HG03103 (cell line): ENCODE data around the gene IL16.
"Not testable (repeated sequence)": the region's sequence is repeated elsewhere in the genome, so short reads cannot be mapped to it uniquely, and the experiment has no call there.

Experiments used
- ATAC-seq: cut with Tn5 transposase; IDR thresholded peaks from one replicate; pipeline ENCODE4 v1.9.1; 2021; ENCODE audit warnings: low read depth; ENCODE audit not compliant: unreplicated experiment

Gene IL16

GRCh38 chr15:81330366-81331090 lies 133.8 kb downstream of the IL16 start:
- ATAC-seq: no peak

DNA sequence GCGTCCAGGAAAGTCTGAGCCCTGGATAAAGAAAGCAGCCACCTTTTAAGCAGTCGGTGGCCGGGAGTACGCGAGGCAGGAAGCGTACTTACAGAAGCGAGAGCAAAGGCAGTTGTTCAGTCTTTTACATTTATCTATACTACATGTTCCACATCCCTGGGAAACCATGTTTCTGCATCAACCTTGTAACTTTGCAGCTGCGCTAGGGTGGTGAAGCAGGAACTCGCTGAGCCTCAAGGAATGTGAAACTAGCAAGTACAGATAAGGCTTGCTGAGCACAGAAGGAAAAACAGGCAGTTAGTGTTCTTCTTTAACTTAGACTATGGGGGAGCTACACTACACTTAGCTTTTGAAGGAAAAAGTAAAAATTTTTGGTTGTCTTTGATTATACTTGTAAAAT lies 134.5 kb downstream of the IL16 start:
- not testable (repeated sequence) for ATAC-seq

DNA sequence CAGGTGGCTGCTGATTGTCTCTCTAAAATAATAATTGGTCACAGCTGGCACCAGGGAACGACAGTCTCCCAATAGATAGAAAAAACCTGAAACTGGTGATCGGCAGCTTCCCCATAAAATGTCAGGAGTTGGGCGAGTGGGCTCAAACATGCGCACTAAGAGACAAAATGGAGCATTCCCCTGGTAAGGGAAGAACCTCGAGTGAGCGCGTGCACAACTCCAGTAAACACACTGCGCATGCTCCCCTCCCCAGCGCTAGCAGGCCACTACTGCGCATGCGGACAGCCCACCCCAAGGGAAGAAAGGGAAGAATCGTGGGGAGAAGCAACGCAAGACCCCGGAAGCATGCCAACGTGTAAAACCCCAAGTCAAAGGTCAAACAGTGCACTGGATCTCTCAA lies 134.9 kb downstream of the IL16 start:
- no peak for ATAC-seq

DNA sequence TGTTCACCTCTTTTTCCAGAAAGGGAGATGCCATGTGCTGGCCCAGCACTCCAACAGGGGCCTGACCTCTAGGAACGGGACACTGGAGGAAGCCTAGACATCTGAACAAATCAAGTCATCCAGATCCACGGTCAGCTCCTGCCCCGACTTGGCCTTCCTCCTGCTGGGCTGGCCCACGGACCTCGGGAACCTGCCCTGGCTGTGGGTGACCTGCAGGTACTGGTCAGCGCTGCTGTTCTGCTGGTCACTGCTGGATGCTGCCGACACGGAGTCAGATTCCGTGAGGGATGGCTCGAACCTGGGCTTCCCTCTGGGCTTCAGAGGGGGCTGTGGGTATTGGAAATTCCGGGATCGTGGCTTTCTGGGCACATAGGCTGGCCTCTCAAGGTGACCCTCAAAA lies 135.6 kb downstream of the IL16 start:
- no peak for ATAC-seq

DNA sequence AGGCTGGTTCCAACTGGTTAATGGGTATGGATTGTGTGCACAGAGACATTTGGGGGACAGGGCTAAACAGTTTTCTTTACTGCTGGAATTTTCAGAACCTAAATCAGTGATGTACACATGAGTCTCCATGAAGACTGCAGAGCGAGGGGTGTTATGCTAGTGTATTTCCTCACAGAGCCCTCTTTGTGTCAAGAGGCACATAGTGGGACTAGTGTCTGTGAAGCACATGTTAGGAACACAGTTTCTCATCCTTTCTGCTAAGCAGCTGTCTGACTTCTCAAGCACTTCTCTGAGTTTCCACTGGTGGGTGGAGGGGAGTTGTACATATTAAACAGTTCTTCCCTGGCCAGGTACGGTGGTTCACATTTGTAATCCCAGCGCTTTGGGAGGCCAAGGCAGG lies 136.7 kb downstream of the IL16 start:
- no peak for ATAC-seq

DNA sequence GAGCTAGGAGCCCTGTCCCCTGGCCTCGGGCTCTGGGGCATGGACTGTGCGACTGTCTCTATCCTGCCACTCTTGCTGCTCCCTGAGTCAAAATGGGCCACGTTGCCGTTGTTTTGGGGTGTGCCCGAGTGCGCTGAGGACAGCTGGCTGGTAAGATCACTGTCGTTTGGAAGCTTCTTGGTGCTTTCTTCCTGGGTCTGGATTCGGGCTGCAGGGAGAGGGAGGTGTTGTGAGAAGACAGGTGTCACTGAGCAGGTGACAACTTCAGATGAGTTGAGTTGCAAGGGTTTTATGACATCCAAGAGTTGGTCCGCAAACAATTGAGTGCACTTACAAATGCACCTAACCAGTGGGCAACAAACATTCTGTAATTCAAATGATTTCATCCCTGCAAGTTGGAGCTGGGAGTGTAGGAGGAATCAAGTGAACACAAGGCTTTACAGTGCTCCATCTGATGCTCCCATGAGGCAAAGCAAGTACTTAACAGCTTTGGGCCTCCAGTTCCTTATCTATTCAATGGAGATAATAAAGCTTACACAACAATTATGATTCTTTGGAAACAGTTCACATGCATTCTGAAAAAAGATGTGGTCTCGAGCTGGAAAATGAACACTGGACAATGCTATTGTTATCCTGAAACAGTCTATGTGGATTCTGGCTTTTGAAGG lies 138.2 kb downstream of the IL16 start:
- ATAC-seq: no peak

GRCh38 chr15:81335631-81336030 lies 139.0 kb downstream of the IL16 start:
- ATAC-seq: no peak

DNA sequence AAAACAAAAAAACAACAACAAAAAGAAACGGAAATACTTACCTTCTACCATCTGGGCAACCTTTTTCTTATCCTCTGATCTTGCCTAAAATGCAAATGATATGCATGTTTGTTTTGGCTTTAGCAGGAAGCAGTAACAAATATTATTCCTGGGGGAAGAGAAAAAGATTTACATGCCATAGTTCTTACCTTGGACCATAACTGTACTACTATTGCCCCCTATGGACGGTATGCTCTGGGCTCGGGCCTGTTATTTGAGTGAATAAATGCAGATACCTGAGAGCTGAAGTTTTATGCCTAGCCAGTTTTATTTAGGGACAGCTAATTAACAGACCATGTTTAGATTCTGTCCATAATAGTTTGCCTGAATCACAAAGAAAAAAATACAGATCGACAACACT lies 139.9 kb downstream of the IL16 start:
- ATAC-seq: peak; percentile 58

GRCh38 chr15:81337241-81337640 lies 140.6 kb downstream of the IL16 start:
- ATAC-seq: no peak

DNA sequence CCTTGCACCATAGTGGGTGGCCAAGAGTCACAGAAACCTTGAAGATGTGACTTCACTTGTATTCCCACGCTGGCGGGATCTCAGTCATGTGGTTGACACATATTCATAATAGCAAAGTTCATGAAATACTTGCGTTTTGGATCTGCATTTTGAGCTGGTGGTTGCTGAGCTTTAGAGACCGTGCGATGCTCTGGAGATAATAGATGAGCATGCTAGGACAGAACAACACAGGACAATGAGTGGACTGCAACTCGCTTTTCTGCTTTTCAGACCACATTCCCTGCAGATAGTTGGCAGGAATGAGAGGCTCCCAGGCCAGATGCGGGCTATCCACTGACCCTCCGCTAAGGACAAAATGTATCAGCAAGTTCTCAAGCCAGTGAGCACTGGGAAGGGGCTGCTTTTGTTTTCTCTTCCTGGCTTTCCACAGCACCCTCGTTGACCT lies 141.1 kb downstream of the IL16 start:
- no peak for ATAC-seq

DNA sequence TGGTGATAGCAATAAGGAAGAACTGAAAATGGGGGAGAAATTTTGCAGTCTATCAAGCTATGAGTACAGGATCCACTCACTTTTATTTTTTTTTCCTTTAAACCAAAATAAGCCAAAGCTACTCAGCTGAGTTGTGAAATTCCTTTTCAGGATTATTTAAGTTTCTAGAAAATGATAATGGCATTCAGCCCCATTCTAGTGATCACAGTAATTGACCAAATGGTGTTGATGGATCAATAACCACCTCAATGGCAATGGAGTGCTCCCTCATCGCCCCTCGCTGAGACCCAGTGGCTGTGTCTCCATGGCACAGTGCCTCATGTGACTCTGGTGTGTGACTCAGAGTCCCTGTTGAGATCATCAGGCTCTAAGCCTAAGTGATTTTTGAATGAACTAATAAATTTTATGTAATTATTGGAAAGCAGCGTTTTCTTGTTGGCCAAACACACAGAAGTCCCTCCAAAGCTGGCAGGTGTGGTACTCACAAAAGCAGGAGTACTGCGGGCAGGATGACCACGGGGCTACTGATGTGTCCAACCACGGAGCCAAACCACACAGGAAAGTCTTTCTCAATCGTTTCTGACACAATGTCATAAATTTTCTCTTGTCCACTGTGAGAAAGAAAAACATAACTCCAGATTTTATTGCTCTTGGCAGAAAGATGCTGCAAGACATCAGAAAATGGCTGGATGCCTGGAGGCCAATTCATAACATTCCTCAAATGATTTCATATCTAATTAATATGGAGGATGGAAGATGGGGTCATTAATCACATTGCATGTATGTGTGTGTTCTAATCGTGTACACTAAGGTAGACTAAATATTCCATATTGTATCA lies 141.7 kb downstream of the IL16 start:
- ATAC-seq: no peak

- no peak for ATAC-seq
Measured at GRCh38 chr15:81339321-81339720, 142.6 kb downstream of the IL16 start.

DNA sequence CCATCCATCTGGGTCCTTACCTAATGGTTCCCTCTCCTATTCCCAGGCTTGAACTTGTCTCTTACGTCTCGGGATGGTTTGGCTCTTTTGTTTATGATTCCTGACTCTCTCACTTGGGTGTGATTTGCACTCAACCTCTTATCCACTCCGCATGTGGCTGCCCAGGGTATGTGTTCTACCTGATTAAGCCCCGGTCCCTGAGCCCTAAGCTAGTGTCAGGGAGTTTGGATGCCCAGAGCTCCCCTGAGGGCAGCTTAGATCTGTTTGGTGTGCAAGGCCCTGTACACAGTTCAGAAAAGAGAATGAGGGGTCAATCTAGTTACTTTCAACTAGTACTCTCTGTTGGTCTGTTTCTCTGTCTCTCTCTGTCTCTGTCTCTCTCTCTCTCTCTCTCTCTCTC lies 143.2 kb downstream of the IL16 start:
- ATAC-seq: no peak

- ATAC-seq: no peak
Measured at GRCh38 chr15:81341351-81341750, 144.7 kb downstream of the IL16 start.

DNA sequence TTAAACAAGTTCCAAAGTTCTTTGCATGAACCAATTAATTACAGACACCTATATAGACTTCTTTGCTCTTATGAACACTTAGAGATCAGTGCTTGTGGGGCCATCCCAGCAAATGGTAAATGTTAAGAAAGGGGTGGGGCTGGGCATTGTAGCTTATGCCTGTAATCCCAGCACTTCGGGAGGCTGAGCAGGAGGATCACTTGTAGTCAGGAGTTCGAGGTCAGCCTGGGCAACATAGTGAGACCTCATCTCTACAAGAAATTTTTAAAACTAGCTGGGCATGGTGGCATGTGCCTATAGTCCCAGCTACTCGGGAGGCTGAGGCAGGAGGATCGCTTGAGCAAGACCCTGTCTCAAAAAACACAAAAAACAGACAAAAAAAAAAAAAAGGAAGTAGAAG lies 146.7 kb downstream of the IL16 start:
- no peak for ATAC-seq

GRCh38 chr15:81346611-81347010 lies 149.9 kb downstream of the IL16 start:
- ATAC-seq: no peak

- ATAC-seq: no peak
Measured at GRCh38 chr15:81347910-81348309, 151.2 kb downstream of the IL16 start.

DNA sequence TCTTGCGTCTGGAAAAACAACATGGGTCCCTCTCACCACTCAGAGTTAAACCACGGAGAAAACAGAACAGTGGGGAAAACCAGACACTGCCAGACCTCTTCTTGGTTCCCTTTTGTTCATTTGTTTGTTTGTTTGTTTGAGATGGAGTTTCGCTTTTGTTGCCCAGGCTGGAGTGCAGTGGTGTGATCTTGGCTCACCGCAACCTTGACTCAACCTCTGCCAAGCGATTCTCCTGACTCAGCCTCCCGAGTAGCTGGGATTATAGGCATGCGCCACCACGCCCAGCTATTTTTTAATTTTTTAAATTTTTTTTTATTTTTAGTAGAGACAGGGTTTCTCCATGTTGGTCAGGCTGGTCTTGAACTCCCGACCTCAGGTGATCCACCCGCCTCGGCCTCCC lies 152.0 kb downstream of the IL16 start:
- ATAC-seq: not testable (repeated sequence)

DNA sequence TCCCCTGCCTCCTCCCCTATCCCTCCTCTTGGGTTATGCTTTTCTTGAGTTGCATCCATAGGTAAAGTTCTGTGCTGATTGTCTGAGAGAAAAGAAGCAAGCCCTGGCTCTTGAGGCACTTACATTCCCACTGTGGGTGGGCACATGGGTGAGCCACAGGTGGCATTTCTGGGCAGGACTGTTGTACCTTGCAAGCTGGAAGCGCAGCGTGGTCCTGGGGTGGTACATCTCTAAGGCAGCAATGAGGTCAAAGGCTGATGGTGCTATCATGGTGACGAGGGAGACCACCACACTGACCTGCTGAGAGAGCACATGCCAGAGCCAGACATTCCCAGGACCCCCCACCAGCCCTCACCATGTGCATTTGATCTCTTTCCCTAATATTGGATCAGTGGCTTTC lies 152.6 kb downstream of the IL16 start:
- no peak for ATAC-seq

GRCh38 chr15:81351651-81352050 lies 155.0 kb downstream of the IL16 start:
- ATAC-seq: no peak

GRCh38 chr15:81356252-81356651 lies 159.6 kb downstream of the IL16 start:
- no peak for ATAC-seq
